Liver (tissue), 3 donors: Measurements from ENCODE around the gene LRCH3.

Experiments
- CTCF ChIP-seq: fragments of 150-350 bp; IDR thresholded peaks from 2 replicates; pipeline ENCODE4 v1.5.1; 2017; ENCODE audit warnings: improper control_type of control experiment, low read depth, low read length; ENCODE audit not compliant: missing input control
- EGR1 ChIP-seq, 2 donors: IDR thresholded peaks; 2 replicates each; pipeline ENCODE4 v1.6.1; 2016 to 2018; ENCODE audit warnings: antibody characterized with exemption in 2 of 2, low read depth in 2 of 2
- JUND ChIP-seq, 2 donors: IDR thresholded peaks; 2 replicates each; pipeline ENCODE4 v1.6.1; 2016; ENCODE audit warnings: antibody characterized with exemption in 2 of 2
- RAD21 ChIP-seq, 2 donors: IDR thresholded peaks; 2 replicates each; pipeline ENCODE4 v1.6.1; 2016; ENCODE audit warnings: antibody characterized with exemption in 2 of 2, mild to moderate bottlenecking in 2 of 2
- REST ChIP-seq: IDR thresholded peaks from 2 replicates; pipeline ENCODE4 v1.6.1; 2016; ENCODE audit warnings: antibody characterized with exemption, mild to moderate bottlenecking
- RXRA ChIP-seq, 2 donors: IDR thresholded peaks; 2 replicates each; pipeline ENCODE4 v1.6.1; 2017 to 2018; ENCODE audit warnings: antibody characterized with exemption in 2 of 2, mild to moderate bottlenecking in 1 of 2
- TAF1 ChIP-seq: conservative IDR thresholded peaks from 2 replicates; pipeline ENCODE4 v1.6.1; 2016; ENCODE audit warnings: antibody characterized with exemption, mild to moderate bottlenecking
- YY1 ChIP-seq: IDR thresholded peaks from 2 replicates; pipeline ENCODE4 v1.6.1; 2016; ENCODE audit warnings: antibody characterized with exemption, mild to moderate bottlenecking
- TF ChIP-seq, protein P1 (sequence below): IDR thresholded peaks from 2 replicates; pipeline ENCODE4 v1.6.1; 2016; ENCODE audit warnings: antibody characterized with exemption
- TF ChIP-seq, protein P2 (sequence below): IDR thresholded peaks from 2 replicates; pipeline ENCODE4 v1.6.1; 2016; ENCODE audit warnings: antibody characterized with exemption
- donor health status: healthy.
- donor health status: healthy.

DNA sequence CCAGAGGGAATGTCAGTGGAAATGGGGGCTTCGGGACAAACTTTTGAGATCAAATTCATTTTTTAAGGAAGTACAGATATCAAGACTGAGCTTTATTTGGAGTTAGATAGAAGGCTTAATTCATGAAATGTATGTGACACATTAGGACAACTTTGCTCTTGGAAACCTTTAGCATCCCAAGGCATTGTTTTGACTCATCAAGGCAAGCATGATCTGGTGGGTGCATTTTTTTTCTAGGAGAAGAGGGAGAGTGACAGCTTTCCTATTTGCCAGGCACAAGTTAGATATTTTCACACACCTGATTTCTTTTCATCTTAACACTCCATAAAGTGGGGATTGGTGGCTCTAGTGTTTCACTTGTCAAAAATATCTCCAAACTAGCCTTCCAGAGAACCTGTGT lies 97.5 kb downstream of the LRCH3 start:
- TF ChIP-seq CTCF (no peak), TAF1 (no peak), REST (no peak), YY1 (no peak), JUND (IDR thresholded peaks at IDR 0.05) (no peak), RAD21 (IDR thresholded peaks at IDR 0.05) (no peak), RXRA (IDR thresholded peaks at IDR 0.05) (no peak), EGR1 (IDR thresholded peaks at IDR 0.05; ENCODE audit: low read depth in 2 of 2) (no peak)
- TF ChIP-seq, protein P1, sequence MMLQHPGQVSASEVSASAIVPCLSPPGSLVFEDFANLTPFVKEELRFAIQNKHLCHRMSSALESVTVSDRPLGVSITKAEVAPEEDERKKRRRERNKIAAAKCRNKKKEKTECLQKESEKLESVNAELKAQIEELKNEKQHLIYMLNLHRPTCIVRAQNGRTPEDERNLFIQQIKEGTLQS, result no peak
- TF ChIP-seq, protein P2, sequence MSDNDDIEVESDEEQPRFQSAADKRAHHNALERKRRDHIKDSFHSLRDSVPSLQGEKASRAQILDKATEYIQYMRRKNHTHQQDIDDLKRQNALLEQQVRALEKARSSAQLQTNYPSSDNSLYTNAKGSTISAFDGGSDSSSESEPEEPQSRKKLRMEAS, result no peak
